Measurements from ENCODE around the gene ZDHHC19.

DNA sequence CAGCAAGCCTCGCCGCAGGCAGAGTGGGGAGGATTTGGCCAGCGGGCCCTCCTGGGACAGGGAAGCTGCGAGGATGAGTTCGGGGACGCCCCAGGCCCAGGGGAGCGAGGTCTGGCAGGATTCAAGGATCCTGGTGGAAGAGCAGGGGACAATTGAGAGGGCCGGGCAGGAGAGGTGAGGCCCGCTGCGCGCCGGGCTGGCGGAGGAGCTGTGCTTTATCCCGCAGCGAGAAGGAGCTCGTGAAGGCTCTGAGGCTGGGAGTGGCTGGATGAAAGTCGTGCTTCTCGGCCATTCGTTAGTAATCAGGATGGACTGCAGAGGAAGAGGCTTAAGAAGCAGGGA is 8.7 kb upstream of the ZDHHC19 start:
- TF ChIP-seq, protein P1, sequence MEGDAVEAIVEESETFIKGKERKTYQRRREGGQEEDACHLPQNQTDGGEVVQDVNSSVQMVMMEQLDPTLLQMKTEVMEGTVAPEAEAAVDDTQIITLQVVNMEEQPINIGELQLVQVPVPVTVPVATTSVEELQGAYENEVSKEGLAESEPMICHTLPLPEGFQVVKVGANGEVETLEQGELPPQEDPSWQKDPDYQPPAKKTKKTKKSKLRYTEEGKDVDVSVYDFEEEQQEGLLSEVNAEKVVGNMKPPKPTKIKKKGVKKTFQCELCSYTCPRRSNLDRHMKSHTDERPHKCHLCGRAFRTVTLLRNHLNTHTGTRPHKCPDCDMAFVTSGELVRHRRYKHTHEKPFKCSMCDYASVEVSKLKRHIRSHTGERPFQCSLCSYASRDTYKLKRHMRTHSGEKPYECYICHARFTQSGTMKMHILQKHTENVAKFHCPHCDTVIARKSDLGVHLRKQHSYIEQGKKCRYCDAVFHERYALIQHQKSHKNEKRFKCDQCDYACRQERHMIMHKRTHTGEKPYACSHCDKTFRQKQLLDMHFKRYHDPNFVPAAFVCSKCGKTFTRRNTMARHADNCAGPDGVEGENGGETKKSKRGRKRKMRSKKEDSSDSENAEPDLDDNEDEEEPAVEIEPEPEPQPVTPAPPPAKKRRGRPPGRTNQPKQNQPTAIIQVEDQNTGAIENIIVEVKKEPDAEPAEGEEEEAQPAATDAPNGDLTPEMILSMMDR (conservative IDR thresholded peaks at IDR 0.05 in 1 of 2, IDR thresholded peaks at IDR 0.05 in 1 of 2; ENCODE audit: extremely low read depth in 1 of 2, insufficient read depth in 1 of 2, low read depth in 1 of 2, low read length in 2 of 2), result no peak
- no peak for TF ChIP-seq EZH2 (IDR thresholded peaks at IDR 0.05; ENCODE audit: borderline replicate concordance, low read length)

Measured in mammary epithelial cell (primary cell).